Neuronal stem cell (in vitro differentiated cells): ENCODE data around the gene PCGF3. TPM values are rescaled to one million over a fixed set of nuclear protein-coding genes. Genes with fewer than 3 reads are reported as not detected.

Experiments
- DNase-seq: peaks from one replicate; pipeline ENCODE4 v3.0.0-alpha.2; 2013; ENCODE audit warnings: low spot score
- H2AFZ ChIP-seq: one replicate; pipeline ENCODE4 v1.6.1; 2013; ENCODE audit warnings: mild to moderate bottlenecking, low read length, inconsistent platforms
- H2AK5ac ChIP-seq: 2 replicates; pipeline ENCODE4 v1.6.1; 2013; ENCODE audit warnings: low read depth, mild to moderate bottlenecking, inconsistent platforms, low read length, moderate library complexity, mixed read lengths
- H2BK120ac ChIP-seq: 2 replicates; pipeline ENCODE4 v1.6.1; 2013; ENCODE audit warnings: low read depth, mild to moderate bottlenecking, inconsistent platforms, low read length, moderate library complexity, mixed read lengths
- H2BK12ac ChIP-seq: one replicate; pipeline ENCODE4 v1.6.1; 2013; ENCODE audit warnings: low read length, inconsistent platforms
- H2BK15ac ChIP-seq: 2 replicates; pipeline ENCODE4 v1.6.1; 2013; ENCODE audit warnings: mild to moderate bottlenecking, low read length, inconsistent platforms, mixed read lengths
- H2BK5ac ChIP-seq: one replicate; pipeline ENCODE4 v1.6.1; 2013; ENCODE audit warnings: inconsistent platforms, mild to moderate bottlenecking, low read length, moderate library complexity
- H3K14ac ChIP-seq: one replicate; pipeline ENCODE4 v1.6.1; 2013; ENCODE audit warnings: low read length, inconsistent platforms
- H3K18ac ChIP-seq: 2 replicates; pipeline ENCODE4 v1.6.1; 2013; ENCODE audit warnings: low read length, inconsistent platforms
- H3K23ac ChIP-seq: 2 replicates; pipeline ENCODE4 v1.6.1; 2013; ENCODE audit warnings: low read depth, mild to moderate bottlenecking, mixed read lengths, low read length, inconsistent platforms; ENCODE audit not compliant: poor library complexity
- H3K27ac ChIP-seq: replicated peaks from 3 replicates; pipeline ENCODE4 v1.5.1; 2013; ENCODE audit warnings: low read length, inconsistent platforms
- H3K27me3 ChIP-seq, 3 experiments: 2 replicates each; pipeline ENCODE4 v1.6.1; 2013; ENCODE audit warnings: low read length in 3 of 3, mild to moderate bottlenecking in 2 of 3, inconsistent platforms in 1 of 3, low read depth in 1 of 3, mixed read lengths in 1 of 3, moderate library complexity in 1 of 3; ENCODE audit not compliant: control insufficient read depth in 3 of 3, insufficient read depth in 3 of 3
- H3K36me3 ChIP-seq, 2 donors: replicated peaks in 1 of 2; 2 replicates each; pipeline ENCODE4 v1.6.1; 2013; ENCODE audit warnings: low read length in 2 of 2; ENCODE audit not compliant: control insufficient read depth in 2 of 2, insufficient read depth in 2 of 2
- H3K4ac ChIP-seq: 2 replicates; pipeline ENCODE4 v1.6.1; 2013; ENCODE audit warnings: inconsistent platforms, mild to moderate bottlenecking, low read length, moderate library complexity
- H3K4me1 ChIP-seq, 2 donors: 1 replicate in 1 of 2; 2 replicates in 1 of 2; pipeline ENCODE4 v1.6.1; 2013; ENCODE audit warnings: low read length in 2 of 2, low read depth in 1 of 2; ENCODE audit not compliant: control insufficient read depth in 2 of 2, insufficient read depth in 1 of 2
- H3K4me2 ChIP-seq: one replicate; pipeline ENCODE4 v1.6.1; 2013; ENCODE audit warnings: mild to moderate bottlenecking, low read length, inconsistent platforms; ENCODE audit not compliant: insufficient read depth, poor library complexity, severe bottlenecking
- H3K4me3 ChIP-seq, 2 donors: 2 replicates each; pipeline ENCODE4 v1.5.1; 2013; ENCODE audit warnings: low read length in 2 of 2, mild to moderate bottlenecking in 2 of 2, inconsistent platforms in 1 of 2, moderate library complexity in 1 of 2
- H3K79me1 ChIP-seq: one replicate; pipeline ENCODE4 v1.6.1; 2013; ENCODE audit warnings: low read depth, mild to moderate bottlenecking, inconsistent platforms, low read length, moderate library complexity
- H3K9ac ChIP-seq: one replicate; pipeline ENCODE4 v1.6.1; 2013; ENCODE audit warnings: mild to moderate bottlenecking, low read depth, low read length, inconsistent platforms; ENCODE audit not compliant: poor library complexity
- H3K9me3 ChIP-seq, 2 donors: replicated peaks in 1 of 2; 2 replicates each; pipeline versions ENCODE3 to v1.6.1; 2013; ENCODE audit warnings: low read length in 2 of 2, mild to moderate bottlenecking in 2 of 2, inconsistent platforms in 1 of 2, low read depth in 1 of 2, mixed read lengths in 1 of 2, moderate library complexity in 1 of 2; ENCODE audit not compliant: control insufficient read depth in 2 of 2, insufficient read depth in 1 of 2
- H4K8ac ChIP-seq: one replicate; pipeline ENCODE4 v1.6.1; 2013; ENCODE audit warnings: low read depth, mild to moderate bottlenecking, inconsistent platforms, low read length, moderate library complexity
- H4K91ac ChIP-seq: one replicate; pipeline ENCODE4 v1.6.1; 2013; ENCODE audit warnings: low read length, low read depth, mild to moderate bottlenecking, inconsistent platforms; ENCODE audit not compliant: poor library complexity
- WGBS, 2 donors: extraction: QIAGEN DNeasy Blood & Tissue Kit; methylation state at CpG; one replicate each; pipeline ENCODE4 v1.1.7; 2013; ENCODE audit warnings: missing lambda C conversion rate in 2 of 2, mixed read lengths in 1 of 2; ENCODE audit not compliant: insufficient read length in 2 of 2, insufficient replicate concordance in 1 of 2; ENCODE audit errors: extremely low coverage in 2 of 2; 5-methylcytosine and 5-hydroxymethylcytosine counted together
- polyA plus RNA-seq, 2 experiments: library from polyadenylated mRNA; stranded (reverse); fragments of 200-250 nt; gene quantifications; one replicate each; pipeline ENCODE4 v1.2.3, GENCODE V29; 2013

Gene PCGF3
- 40.8 TPM for polyA plus RNA-seq (2013, experiment 1 of 2)
- 42.5 TPM for polyA plus RNA-seq (2013, experiment 2 of 2)

- WGBS, 2 donors = no CpG with 5 or more reads among the region's 82 CpGs
- peak within 1 kb of the TSS; percentile 98 for H3K9ac ChIP-seq
- peaks cover 6 to 9% of the 10 kb centered on the region in 2 donors for H3K4me1 ChIP-seq
- H3K9me3 ChIP-seq = peaks cover 6 to 24% of the 10 kb centered on the region in 2 donors
- peak within 1 kb of the TSS; percentile 82 for H2BK15ac ChIP-seq
- H4K8ac ChIP-seq = no peak within 1 kb of the TSS
- H2BK12ac ChIP-seq = no peak within 1 kb of the TSS
- peak within 1 kb of the TSS; percentile 60 for H3K4me2 ChIP-seq
- peak within 1 kb of the TSS; percentile 52 for H3K23ac ChIP-seq
- H4K91ac ChIP-seq = no peak within 1 kb of the TSS
- peaks cover 0 to 2% (median 0%) of the 10 kb centered on the region in 3 experiments for H3K27me3 ChIP-seq
- H2BK5ac ChIP-seq = peak within 1 kb of the TSS; percentile 97
- peak within 1 kb of the TSS; percentile 12 for H3K4ac ChIP-seq
- peak within 1 kb of the TSS; percentile 83 for H2BK120ac ChIP-seq
- H3K4me3 ChIP-seq = peak within 1 kb of the TSS; percentile 94 to 98
- peak within 1 kb of the TSS; percentile 82 for H2AK5ac ChIP-seq
- H3K79me1 ChIP-seq = peaks cover 14% of the 10 kb centered on the region
- peak within 1 kb of the TSS; percentile 95 for H2AFZ ChIP-seq
- H3K18ac ChIP-seq = peak within 1 kb of the TSS; percentile 98
- H3K36me3 ChIP-seq = peaks cover 6 to 25% of the 10 kb centered on the region in 2 donors
- DNase-seq = peak; percentile 93
- H3K14ac ChIP-seq = peak within 1 kb of the TSS; percentile 83
- no peak within 1 kb of the TSS for H3K27ac ChIP-seq
Measured at GRCh38 chr4:705278-706082, at the start of gene PCGF3. PCGF3 (plus strand) TSS chr4:705832; CDS start chr4:733681, 27,849 bp downstream.

- H3K18ac ChIP-seq = no peak overlapping the region
- H3K27ac ChIP-seq = no peak overlapping the region
- H3K27me3 ChIP-seq = peaks cover 0 to 12% (median 2%) of the 10 kb centered on the region in 3 experiments
- no peak overlapping the region for H2BK120ac ChIP-seq
- peaks cover 2% of the 10 kb centered on the region for H3K79me1 ChIP-seq
- H3K23ac ChIP-seq = peak overlapping the region; percentile 43
- H2BK12ac ChIP-seq = no peak overlapping the region
- WGBS, 2 donors = no CpG with 5 or more reads among the region's 58 CpGs
- no peaks in the 10 kb centered on the region for H3K4me1 ChIP-seq
- peaks cover 0 to 8% of the 10 kb centered on the region in 2 donors for H3K36me3 ChIP-seq
- no peak overlapping the region for H2AFZ ChIP-seq
- H2BK5ac ChIP-seq = no peak overlapping the region
- H3K14ac ChIP-seq = peak overlapping the region; percentile 56
- peak overlapping the region; percentile 60 for H3K9ac ChIP-seq
- H3K4ac ChIP-seq = no peak overlapping the region
- peak overlapping the region in 1 of 2 donors; percentile 28 for H3K4me3 ChIP-seq
- H4K8ac ChIP-seq = no peak overlapping the region
- peak overlapping the region; percentile 43 for H2AK5ac ChIP-seq
- no peak overlapping the region for H4K91ac ChIP-seq
- no peak overlapping the region for H2BK15ac ChIP-seq
- DNase-seq = no peak
- H3K4me2 ChIP-seq = no peak overlapping the region
- H3K9me3 ChIP-seq = peaks cover 0 to 7% of the 10 kb centered on the region in 2 donors
Measured at GRCh38 chr4:656436-657337, 48.9 kb upstream of the PCGF3 start.

- WGBS, 2 donors = no CpG with 5 or more reads among the region's 23 CpGs
- Histone ChIP-seq H3K79me1 (peaks cover 2% of the 10 kb centered on the region), H3K4me1 (no peaks in the 10 kb centered on the region)
Measured at GRCh38 chr4:657338-657833, 48.2 kb upstream of the PCGF3 start.

More at GRCh38 chr4:657338-657833, 48.2 kb upstream of the PCGF3 start:
- Histone ChIP-seq H2BK5ac (no peak overlapping the region), H3K9me3 (peaks cover 0 to 7% of the 10 kb centered on the region in 2 donors), H3K14ac (peak overlapping the region; percentile 56), H3K18ac (no peak overlapping the region), H2BK15ac (no peak overlapping the region), H2AK5ac (no peak overlapping the region), H3K27ac (no peak overlapping the region), H3K23ac (peak overlapping the region; percentile 65), H2BK12ac (peak overlapping the region; percentile 41), H4K91ac (no peak overlapping the region), H2BK120ac (no peak overlapping the region), H3K9ac (peak overlapping the region; percentile 60), H3K4me3 (peak overlapping the region in 1 of 2 donors; percentile 28), H3K27me3 (peaks cover 0 to 9% (median 2%) of the 10 kb centered on the region in 3 experiments), H3K4ac (no peak overlapping the region), H3K36me3 (peaks cover 0 to 8% of the 10 kb centered on the region in 2 donors), H3K4me2 (no peak overlapping the region), H2AFZ (no peak overlapping the region), H4K8ac (no peak overlapping the region)
- no peak for DNase-seq
